ENCODE measurements around the gene KDM3B. TPM values are rescaled to one million over a fixed set of nuclear protein-coding genes. Genes with fewer than 3 reads are reported as not detected.

The KDM3B gene
- total RNA-seq, 1 experiment from 2014 or later = 89.2 TPM

GRCh38 chr5:138455232-138455930 is 102.9 kb downstream of the KDM3B start:
- H3K4me3 Mint-ChIP-seq = peak overlapping the region in 1 of 2 experiments; percentile 10; a peak in 2 of 5 replicates
- H3K4ac ChIP-seq (ENCODE audit: low read depth, low read length) = no peak overlapping the region
- no peak overlapping the region for H4K91ac ChIP-seq (ENCODE audit: insufficient read length, low read depth, low read length)
- no peaks in the 10 kb centered on the region for H3K9me3 ChIP-seq (ENCODE audit: control insufficient read depth, low read depth, low read length)
- no peak overlapping the region for H4K5ac ChIP-seq (ENCODE audit: insufficient read length, low read depth, low read length)
- DNase-seq = no peak
- no peak overlapping the region for H3T11ph ChIP-seq (ENCODE audit: low read length)
- H3K79me1 ChIP-seq (ENCODE audit: insufficient read depth, low read depth, low read length, poor library complexity, severe bottlenecking) = no peaks in the 10 kb centered on the region
- H2AFZ ChIP-seq (ENCODE audit: low read length) = no peak overlapping the region
- no peaks in the 10 kb centered on the region; a peak in 1 of 5 replicates for H3K9me3 Mint-ChIP-seq
- H2BK20ac ChIP-seq (ENCODE audit: low read depth, low read length, poor library complexity, severe bottlenecking) = no peak overlapping the region
- TF ChIP-seq CTCF (conservative IDR thresholded peaks at IDR 0.05) = no peak
- peaks cover 26 to 43% of the 10 kb centered on the region in 2 experiments for H3K4me1 Mint-ChIP-seq
- H4K8ac ChIP-seq (replicated peaks; ENCODE audit: insufficient read length, low read depth, low read length) = no peak overlapping the region
- no CpG with 5 or more reads among the region's 11 CpGs for WGBS (ENCODE audit: extremely low coverage, insufficient read length, low lambda C conversion rate)
- H2BK12ac ChIP-seq (ENCODE audit: insufficient read length, low read depth, low read length) = no peak overlapping the region
- no peak overlapping the region for H3K56ac ChIP-seq (ENCODE audit: insufficient read length, low read depth, low read length)
- peak overlapping the region in 1 of 3 experiments; percentile 90; a peak in 3 of 7 replicates for H3K27ac Mint-ChIP-seq
- H3K18ac ChIP-seq (ENCODE audit: insufficient read length, low read depth, low read length) = no peak overlapping the region
- no peak overlapping the region for H3K14ac ChIP-seq (ENCODE audit: insufficient read depth, low read length)
- no peak overlapping the region for H2AK5ac ChIP-seq (ENCODE audit: insufficient read length, low read length)
- no peak overlapping the region for H3K23ac ChIP-seq (ENCODE audit: insufficient read length, low read depth, low read length)
- H2BK5ac ChIP-seq (ENCODE audit: insufficient read length, low read length) = no peak overlapping the region
- no peaks in the 10 kb centered on the region for H4K20me1 ChIP-seq (ENCODE audit: control insufficient read depth, insufficient read depth, insufficient read length)
- H2BK15ac ChIP-seq (ENCODE audit: low read depth, low read length) = no peak overlapping the region
- no peaks in the 10 kb centered on the region for H3K27me3 ChIP-seq (ENCODE audit: insufficient read depth, low read length)
- H3K36me3 Mint-ChIP-seq (ENCODE audit: insufficient read depth in 1 of 3, low read depth in 3 of 3) = no peaks in the 10 kb centered on the region
- H3K23me2 ChIP-seq (ENCODE audit: insufficient read length, low read depth, low read length, poor library complexity, severe bottlenecking) = no peaks in the 10 kb centered on the region
- H3K27me3 Mint-ChIP-seq (ENCODE audit: low read depth) = no peaks in the 10 kb centered on the region; the same call in 1 of the 2 replicates
- H3K79me2 ChIP-seq (ENCODE audit: insufficient read depth, low read length) = no peaks in the 10 kb centered on the region
- no peak overlapping the region for H3K4me2 ChIP-seq (ENCODE audit: insufficient read depth, insufficient read length, low read length)
- no peaks in the 10 kb centered on the region; the same call in 1 of the 2 replicates for H3K4me1 ChIP-seq (ENCODE audit: insufficient read depth, low read length)
- no peak overlapping the region for H3K9ac ChIP-seq (ENCODE audit: extremely low read depth, insufficient read length, low read length)
- H3K27ac ChIP-seq (ENCODE audit: insufficient read length, low read depth, low read length) = no peak overlapping the region
- H2BK120ac ChIP-seq (ENCODE audit: low read depth, low read length, poor library complexity, severe bottlenecking) = no peak overlapping the region
